CD14-positive monocyte (primary cell): Measurements from ENCODE around the gene NDST3. TPM values are rescaled to one million over a fixed set of nuclear protein-coding genes. Genes with fewer than 3 reads are reported as not detected.

ENCODE experiments used
- DNase-seq, 3 donors: peaks; one replicate each; pipeline ENCODE4 v3.0.0-alpha.2; 2011 to 2022
- H2AFZ ChIP-seq: 2 replicates; pipeline ENCODE4 v1.6.0; 2012; ENCODE audit warnings: mild to moderate bottlenecking, low read depth, low read length, inconsistent platforms; ENCODE audit not compliant: insufficient read depth, poor library complexity, severe bottlenecking
- H3K27ac ChIP-seq, 2 donors: 1 replicate in 1 of 2; 2 replicates in 1 of 2; pipeline ENCODE4 v1.5.1; 2012 to 2013; ENCODE audit warnings: low read length in 2 of 2, control low read depth in 1 of 2, inconsistent platforms in 1 of 2, low read depth in 1 of 2, mild to moderate bottlenecking in 1 of 2
- H3K27me3 ChIP-seq, 2 donors: one replicate each; pipeline versions ENCODE4 v1.6.0 to v1.6.1; 2011 to 2013; ENCODE audit warnings: low read length in 2 of 2; ENCODE audit not compliant: control insufficient read depth in 2 of 2, insufficient read depth in 2 of 2
- H3K36me3 ChIP-seq, 2 donors: replicated peaks in 1 of 2; 1 replicate in 1 of 2; 2 replicates in 1 of 2; pipeline versions ENCODE4 v1.5.1 to v1.6.1; 2012 to 2013; ENCODE audit warnings: low read length in 2 of 2, control low read depth in 1 of 2, inconsistent platforms in 1 of 2, mild to moderate bottlenecking in 1 of 2; ENCODE audit not compliant: insufficient read depth in 2 of 2, control insufficient read depth in 1 of 2
- H3K4me1 ChIP-seq, 2 donors: 1 replicate in 1 of 2; 2 replicates in 1 of 2; pipeline versions ENCODE4 v1.5.1 to v1.6.1; 2012 to 2013; ENCODE audit warnings: low read length in 2 of 2, control low read depth in 1 of 2, inconsistent platforms in 1 of 2, mild to moderate bottlenecking in 1 of 2, moderate library complexity in 1 of 2; ENCODE audit not compliant: insufficient read depth in 2 of 2, control insufficient read depth in 1 of 2
- H3K4me2 ChIP-seq: replicated peaks from 2 replicates; pipeline ENCODE3; 2012; ENCODE audit warnings: low read length, moderate library complexity, mild to moderate bottlenecking; ENCODE audit not compliant: poor library complexity, severe bottlenecking; ENCODE audit errors: extremely low read depth
- H3K4me3 ChIP-seq, 3 experiments: fragments of 200-600 bp in 1 of 3; sonication (generic) in 1 of 3; replicated peaks in 1 of 3; 1 replicate in 2 of 3; 2 replicates in 1 of 3; pipeline ENCODE4 v1.5.1; 2011 to 2013; ENCODE audit warnings: low read length in 3 of 3, mild to moderate bottlenecking in 3 of 3, control low read depth in 2 of 3, low read depth in 2 of 3, inconsistent platforms in 1 of 3, moderate library complexity in 1 of 3
- H3K79me2 ChIP-seq: 2 replicates; pipeline ENCODE4 v1.6.0; 2012; ENCODE audit warnings: mild to moderate bottlenecking, control low read depth, inconsistent platforms, low read length, moderate library complexity; ENCODE audit not compliant: insufficient read depth
- H3K9ac ChIP-seq: 2 replicates; pipeline ENCODE4 v1.6.0; 2017; ENCODE audit warnings: low read length, mild to moderate bottlenecking; ENCODE audit not compliant: insufficient read depth, poor library complexity, severe bottlenecking
- H3K9me3 ChIP-seq, 2 donors: replicated peaks in 1 of 2; 1 replicate in 1 of 2; 2 replicates in 1 of 2; pipeline versions ENCODE4 v1.5.1 to v1.6.1; 2012 to 2013; ENCODE audit warnings: low read length in 2 of 2, control low read depth in 1 of 2; ENCODE audit not compliant: control insufficient read depth in 1 of 2, insufficient read depth in 1 of 2
- H4K20me1 ChIP-seq: 2 replicates; pipeline ENCODE4 v1.6.0; 2012; ENCODE audit warnings: mild to moderate bottlenecking, low read length, control low read depth, moderate library complexity; ENCODE audit not compliant: insufficient read depth
- H3K27ac Mint-ChIP-seq, 7 donors: one replicate each; pipeline ENCODE4 v1.8.0; 2020; ENCODE audit warnings: mild to moderate bottlenecking in 7 of 7, mixed read lengths in 7 of 7, moderate library complexity in 6 of 7, inconsistent platforms in 2 of 7
- H3K27me3 Mint-ChIP-seq, 3 donors: one replicate each; pipeline ENCODE4 v1.8.0; 2021 to 2022; ENCODE audit warnings: low read depth in 3 of 3, mild to moderate bottlenecking in 3 of 3, mixed read lengths in 3 of 3, moderate library complexity in 3 of 3, inconsistent platforms in 1 of 3
- H3K36me3 Mint-ChIP-seq, 2 donors: one replicate each; pipeline ENCODE4 v1.8.0; 2020; ENCODE audit warnings: mixed read lengths in 2 of 2, inconsistent platforms in 1 of 2, mild to moderate bottlenecking in 1 of 2
- H3K4me1 Mint-ChIP-seq: one replicate; pipeline ENCODE4 v1.8.0; 2020; ENCODE audit warnings: mild to moderate bottlenecking, mixed read lengths
- H3K4me3 Mint-ChIP-seq, 2 donors: one replicate each; pipeline ENCODE4 v1.8.0; 2020; ENCODE audit warnings: mild to moderate bottlenecking in 2 of 2, mixed read lengths in 2 of 2, moderate library complexity in 1 of 2
- H3K9me3 Mint-ChIP-seq, 7 donors: one replicate each; pipeline ENCODE4 v1.8.0; 2020 to 2022; ENCODE audit warnings: mixed read lengths in 7 of 7, mild to moderate bottlenecking in 6 of 7, moderate library complexity in 6 of 7, inconsistent platforms in 2 of 7
- CTCF ChIP-seq: fragments of 200-600 bp; IDR thresholded peaks from one replicate; pipeline ENCODE4 v1.8.0; 2022; ENCODE audit warnings: antibody characterized with exemption, mild to moderate bottlenecking
- WGBS: methylation state at CpG from one replicate; pipeline ENCODE4 v1.1.5; 2013; ENCODE audit warnings: missing lambda C conversion rate; ENCODE audit not compliant: insufficient coverage; 5-methylcytosine and 5-hydroxymethylcytosine counted together
- intact Hi-C, 2 donors: fragments of 100-400 bp; cut with micrococcal nuclease; formaldehyde crosslinking; loops; one replicate each; pipeline versions ENCODE4 v1.15.0 to v1.15.1; 2023
- polyA plus RNA-seq, 3 donors: library from polyadenylated mRNA; depleted of rRNA in 1 of 3; unstranded in 2 of 3; stranded (reverse) in 1 of 3; fragments of 300-500 nt in 2 of 3; fragments of >200 nt in 1 of 3; fragmentation: Illumina TruSeq in 2 of 3; gene quantifications; 1 replicate in 2 of 3; 2 replicates in 1 of 3; pipeline ENCODE4 v1.2.3, GENCODE V29; 2012 to 2021

Gene NDST3
- polyA plus RNA-seq, 3 donors = not detected

DNA sequence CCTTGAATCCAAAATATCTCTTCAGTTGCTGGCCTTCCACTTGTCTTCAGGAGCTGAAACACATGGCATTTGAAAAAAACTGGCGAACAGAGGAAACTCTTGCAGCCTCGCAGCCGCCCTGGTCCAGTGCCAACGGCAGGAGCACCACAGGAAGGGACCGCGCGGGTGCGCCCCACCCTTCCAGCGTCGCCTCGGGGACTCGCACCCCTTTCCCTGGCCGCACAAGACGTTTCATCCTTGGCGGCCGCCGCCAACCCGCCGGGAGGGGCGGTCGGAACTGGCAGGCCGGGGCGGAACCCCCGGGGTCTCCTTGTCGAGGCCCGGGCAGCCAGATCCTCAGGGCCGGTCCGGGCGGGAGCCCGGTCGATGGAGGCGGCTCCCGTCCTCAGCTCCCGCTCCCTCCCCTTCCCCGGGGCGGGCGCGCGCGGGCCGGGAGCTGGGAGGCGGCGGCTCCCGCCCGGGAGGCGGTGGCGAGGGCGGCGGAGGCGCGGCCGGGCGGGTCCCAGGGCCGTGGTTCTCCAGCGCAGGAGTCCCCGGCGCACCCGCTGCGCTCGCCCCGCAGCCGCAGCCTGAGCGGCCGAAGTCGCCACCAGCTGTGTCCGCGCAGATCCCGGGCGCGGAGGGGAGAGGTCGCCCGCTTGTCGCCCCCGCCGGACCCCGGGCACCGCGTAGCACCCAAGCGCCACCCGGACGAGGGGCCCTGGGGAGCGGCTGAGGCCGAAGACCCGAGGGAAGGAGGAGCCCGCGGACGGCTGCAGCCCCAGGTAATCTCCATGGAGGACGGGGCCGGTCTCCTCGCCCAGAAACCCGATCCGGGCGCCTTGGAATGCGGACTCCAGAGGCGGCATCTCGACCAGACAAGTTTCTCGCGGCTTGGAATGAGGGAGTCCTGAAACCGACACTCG, 886 bp upstream of the NDST3 start:
- Histone ChIP-seq H4K20me1 (no peaks in the 10 kb centered on the region), H3K9ac (no peak overlapping the region), H3K4me1 (peaks cover 5 to 7% of the 10 kb centered on the region in 2 donors), H3K36me3 (no peaks in the 10 kb centered on the region), H2AFZ (peak overlapping the region; percentile 59), H3K27me3 (peaks cover 28 to 32% of the 10 kb centered on the region in 2 donors), H3K9me3 (no peaks in the 10 kb centered on the region), H3K27ac (no peak overlapping the region), H3K79me2 (no peaks in the 10 kb centered on the region), H3K4me2 (peak overlapping the region; percentile 65), H3K4me3 (peak overlapping the region in 2 of 3 experiments; percentile 27 to 61)
- peaks cover 0 to 5% of the 10 kb centered on the region in 2 donors for H3K36me3 Mint-ChIP-seq
- H3K27me3 Mint-ChIP-seq = peaks cover 25 to 34% (median 25%) of the 10 kb centered on the region in 3 donors
- H3K27ac Mint-ChIP-seq = no peak overlapping the region
- under 1% methylated on average over 91 of the region's 100 CpGs for WGBS
- TF ChIP-seq CTCF = no peak
- peak overlapping the region; percentile 66 to 87 for H3K4me3 Mint-ChIP-seq
- peaks cover 0 to 8% (median 0%) of the 10 kb centered on the region in 7 donors for H3K9me3 Mint-ChIP-seq
- DNase-seq = no peak
- intact Hi-C loops = no loop called here
- H3K4me1 Mint-ChIP-seq = peaks cover 12% of the 10 kb centered on the region

GRCh38 chr4:118035309-118035708, 1.0 kb downstream of the NDST3 start:
- intact Hi-C loops = no loop called here
- Histone ChIP-seq H3K36me3 (no peaks in the 10 kb centered on the region), H3K4me2 (no peak overlapping the region), H3K4me3 (no peak overlapping the region), H3K9ac (no peak overlapping the region), H3K79me2 (no peaks in the 10 kb centered on the region), H3K27ac (no peak overlapping the region), H3K9me3 (no peaks in the 10 kb centered on the region), H3K4me1 (peaks cover 5 to 7% of the 10 kb centered on the region in 2 donors), H4K20me1 (no peaks in the 10 kb centered on the region), H3K27me3 (peaks cover 28 to 32% of the 10 kb centered on the region in 2 donors), H2AFZ (no peak overlapping the region)
- Mint-ChIP-seq H3K27ac (no peak overlapping the region), H3K9me3 (peaks cover 0 to 8% (median 0%) of the 10 kb centered on the region in 7 donors), H3K27me3 (peaks cover 25 to 34% (median 25%) of the 10 kb centered on the region in 3 donors), H3K4me1 (peaks cover 12% of the 10 kb centered on the region), H3K4me3 (no peak overlapping the region), H3K36me3 (peaks cover 0 to 5% of the 10 kb centered on the region in 2 donors)
- no peak for TF ChIP-seq CTCF
- no peak for DNase-seq
- WGBS = no CpG with 5 or more reads among the region's 1 CpG
